Hepatocyte (in vitro differentiated cells): ENCODE data around the gene XYLT1. TPM values are rescaled to one million over a fixed set of nuclear protein-coding genes. Genes with fewer than 3 reads are reported as not detected.

Source experiments
- DNase-seq: peaks from one replicate; pipeline ENCODE4 v3.0.0-alpha.2; 2016; ENCODE audit warnings: low spot score
- H2AFZ ChIP-seq: fragments of 200-600 bp; sonication (generic); 2 replicates; pipeline ENCODE4 v1.6.0; 2016; ENCODE audit warnings: antibody characterized with exemption, mild to moderate bottlenecking
- H3K27ac ChIP-seq: fragments of 200-600 bp; sonication (generic); 2 replicates; pipeline ENCODE4 v1.5.1; 2016; ENCODE audit warnings: mild to moderate bottlenecking
- H3K27me3 ChIP-seq: fragments of 200-600 bp; sonication (generic); 2 replicates; pipeline ENCODE4 v1.6.1; 2016
- H3K36me3 ChIP-seq: fragments of 200-600 bp; sonication (generic); replicated peaks from 2 replicates; pipeline ENCODE4 v1.5.1; 2016; ENCODE audit warnings: low read depth; ENCODE audit not compliant: insufficient read depth
- H3K4me1 ChIP-seq: fragments of 200-600 bp; sonication (generic); 2 replicates; pipeline ENCODE4 v1.5.1; 2016; ENCODE audit warnings: mild to moderate bottlenecking, moderate library complexity; ENCODE audit not compliant: insufficient read depth
- H3K4me2 ChIP-seq: fragments of 200-600 bp; sonication (generic); 2 replicates; pipeline ENCODE4 v1.6.0; 2016
- H3K4me3 ChIP-seq: fragments of 200-600 bp; sonication (generic); 2 replicates; pipeline ENCODE4 v1.5.1; 2016; ENCODE audit warnings: mild to moderate bottlenecking
- H3K79me2 ChIP-seq: fragments of 200-600 bp; sonication (generic); 2 replicates; pipeline ENCODE4 v1.6.0; 2017; ENCODE audit warnings: mild to moderate bottlenecking
- H3K9me2 ChIP-seq: fragments of 200-600 bp; sonication (generic); replicated peaks from 2 replicates; pipeline ENCODE4 v1.6.0; 2017; ENCODE audit warnings: mild to moderate bottlenecking; ENCODE audit not compliant: insufficient read depth
- H3K9me3 ChIP-seq: fragments of 200-600 bp; sonication (generic); 2 replicates; pipeline ENCODE4 v1.5.1; 2016; ENCODE audit warnings: low read depth, mild to moderate bottlenecking
- H4K20me1 ChIP-seq: fragments of 200-600 bp; sonication (generic); 2 replicates; pipeline ENCODE4 v1.6.0; 2016; ENCODE audit warnings: mild to moderate bottlenecking; ENCODE audit not compliant: insufficient read depth, poor library complexity, severe bottlenecking
- CTCF ChIP-seq: fragments of 200-600 bp; sonication (generic); IDR thresholded peaks from 2 replicates; pipeline ENCODE4 v1.5.1; 2016; ENCODE audit warnings: antibody characterized with exemption, mild to moderate bottlenecking; ENCODE audit not compliant: poor library complexity
- EZH2 ChIP-seq: fragments of 200-600 bp; sonication (generic); IDR thresholded peaks from 2 replicates; pipeline ENCODE4 v1.6.1; 2016; ENCODE audit warnings: antibody characterized with exemption, mild to moderate bottlenecking, borderline replicate concordance
- EZH2phosphoT487 ChIP-seq: fragments of 200-600 bp; sonication (generic); IDR thresholded peaks from one replicate; pipeline ENCODE4 v1.6.1; 2018; ENCODE audit warnings: antibody characterized with exemption, mild to moderate bottlenecking, low read depth, moderate library complexity; ENCODE audit not compliant: unreplicated experiment, severe bottlenecking
- whole genome bisulfite sequencing: methylation state at CpG from one replicate; pipeline ENCODE4 v1.1.6; 2016; ENCODE audit warnings: low lambda C conversion rate; ENCODE audit errors: missing lambda C conversion rate; 5-methylcytosine and 5-hydroxymethylcytosine counted together
- polyA plus RNA-seq: library from polyadenylated mRNA; unstranded; fragments of >200 nt; fragmentation: Nextera tagmentation; extraction: Ambion mirVana; gene quantifications from 2 replicates; pipeline ENCODE4 v1.2.1, GENCODE V29; 2016
- total RNA-seq: library from RNA; depleted of rRNA; stranded (reverse); fragments of >200 nt; gene quantifications from 2 replicates; pipeline ENCODE4 v1.2.3, GENCODE V29; 2014

The XYLT1 gene
- total and polyA plus RNA-seq, 2 experiments from 2014 or later: 6.9 to 13.7 TPM

- DNase-seq: no peak
Measured at GRCh38 chr16:17083628-17084027, 387.1 kb downstream of the XYLT1 start.

GRCh38 chr16:17082095-17082882 lies 388.5 kb downstream of the XYLT1 start:
- Histone ChIP-seq H3K9me2 (no peaks in the 10 kb centered on the region), H3K4me1 (peaks cover 4% of the 10 kb centered on the region), H4K20me1 (no peaks in the 10 kb centered on the region), H3K4me3 (no peak overlapping the region), H2AFZ (no peak overlapping the region), H3K79me2 (no peaks in the 10 kb centered on the region), H3K36me3 (no peaks in the 10 kb centered on the region), H3K9me3 (no peaks in the 10 kb centered on the region), H3K27ac (peak overlapping the region; percentile 31), H3K4me2 (no peak overlapping the region), H3K27me3 (no peaks in the 10 kb centered on the region)
- TF ChIP-seq CTCF (no peak), EZH2phosphoT487 (no peak), EZH2 (no peak)
- 80% methylated on average over 7 of the region's 7 CpGs for WGBS
- DNase-seq: no peak

More at GRCh38 chr16:17083628-17084027, 387.1 kb downstream of the XYLT1 start:
- Histone ChIP-seq H3K9me2 (no peaks in the 10 kb centered on the region), H4K20me1 (no peaks in the 10 kb centered on the region), H3K4me2 (no peak overlapping the region), H3K9me3 (no peaks in the 10 kb centered on the region), H3K4me3 (no peak overlapping the region), H3K27me3 (no peaks in the 10 kb centered on the region), H2AFZ (no peak overlapping the region), H3K4me1 (peaks cover 4% of the 10 kb centered on the region), H3K79me2 (no peaks in the 10 kb centered on the region), H3K36me3 (no peaks in the 10 kb centered on the region), H3K27ac (no peak overlapping the region)
- WGBS: 0% methylated on average over 1 of the region's 1 CpG
- TF ChIP-seq EZH2phosphoT487 (no peak), EZH2 (no peak), CTCF (no peak)

DNA sequence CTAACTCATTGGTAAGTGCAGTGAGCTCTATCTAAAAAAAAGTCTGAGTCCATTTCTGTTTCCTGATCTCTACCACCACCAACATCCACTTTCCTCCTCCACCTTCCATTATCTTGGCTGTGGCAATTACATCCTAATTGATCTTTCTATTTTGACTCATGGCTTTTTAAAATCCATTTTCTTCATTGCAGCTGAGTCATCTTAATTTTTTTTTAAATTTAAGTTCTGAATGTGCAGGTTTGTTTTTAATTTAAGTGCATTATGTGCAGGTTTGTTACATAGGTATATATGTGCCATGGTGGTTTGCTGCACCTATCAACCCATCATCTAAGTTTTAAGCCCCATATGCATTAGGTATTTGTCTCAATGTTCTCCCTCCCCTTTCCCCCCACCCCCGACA lies 390.7 kb downstream of the XYLT1 start:
- Histone ChIP-seq H3K27ac (no peak overlapping the region), H3K9me2 (no peaks in the 10 kb centered on the region), H3K4me3 (no peak overlapping the region), H3K27me3 (no peaks in the 10 kb centered on the region), H3K36me3 (no peaks in the 10 kb centered on the region), H3K79me2 (no peaks in the 10 kb centered on the region), H3K9me3 (no peaks in the 10 kb centered on the region), H2AFZ (no peak overlapping the region), H3K4me1 (peaks cover 4% of the 10 kb centered on the region), H3K4me2 (no peak overlapping the region), H4K20me1 (no peaks in the 10 kb centered on the region)
- TF ChIP-seq CTCF (no peak), EZH2phosphoT487 (no peak), EZH2 (no peak)
- no CpG with 5 or more reads among the region's 1 CpG for WGBS
- DNase-seq: no peak
